Stimulated activated CD8-positive, alpha-beta memory T cell treated with anti-CD3 and anti-CD28 coated beads, Interleukin-12 subunit alpha, Interleukin-12 subunit beta, amount 100 ng/mL, for 4 hours (primary cell): ENCODE measurements around the gene IQCE.
"Not testable (repeated sequence)": the region's sequence is repeated elsewhere in the genome, so short reads cannot be mapped to it uniquely, and the experiment has no call there.

Source experiments
- DNase-seq: peaks from one replicate; pipeline ENCODE4 v3.0.0-alpha.2; 2020; ENCODE audit warnings: low read depth

IQCE gene

GRCh38 chr7:2576742-2577491, 18.1 kb downstream of the IQCE start:
- no peak for DNase-seq

GRCh38 chr7:2577914-2578680, 19.3 kb downstream of the IQCE start:
- no peak for DNase-seq

DNA sequence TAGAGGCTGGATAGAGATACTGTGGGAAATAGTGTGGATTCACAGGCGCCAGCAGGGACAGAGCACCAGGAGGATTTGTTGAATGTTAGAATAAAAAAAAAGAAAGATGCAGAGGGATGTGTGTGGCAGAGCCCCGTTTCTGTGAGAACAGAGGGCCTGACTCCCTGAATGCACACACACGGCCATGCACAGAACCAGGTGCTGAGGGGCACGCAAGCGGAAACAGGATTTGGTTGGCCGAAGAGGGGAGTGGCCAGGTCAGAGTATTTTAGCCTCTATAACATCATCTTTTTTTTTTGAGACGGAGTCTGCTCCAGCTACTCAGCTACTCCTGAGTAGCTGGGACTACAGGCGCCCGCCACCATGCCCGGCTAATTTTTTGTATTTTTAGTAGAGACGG, 21.9 kb downstream of the IQCE start:
- no peak for DNase-seq

DNA sequence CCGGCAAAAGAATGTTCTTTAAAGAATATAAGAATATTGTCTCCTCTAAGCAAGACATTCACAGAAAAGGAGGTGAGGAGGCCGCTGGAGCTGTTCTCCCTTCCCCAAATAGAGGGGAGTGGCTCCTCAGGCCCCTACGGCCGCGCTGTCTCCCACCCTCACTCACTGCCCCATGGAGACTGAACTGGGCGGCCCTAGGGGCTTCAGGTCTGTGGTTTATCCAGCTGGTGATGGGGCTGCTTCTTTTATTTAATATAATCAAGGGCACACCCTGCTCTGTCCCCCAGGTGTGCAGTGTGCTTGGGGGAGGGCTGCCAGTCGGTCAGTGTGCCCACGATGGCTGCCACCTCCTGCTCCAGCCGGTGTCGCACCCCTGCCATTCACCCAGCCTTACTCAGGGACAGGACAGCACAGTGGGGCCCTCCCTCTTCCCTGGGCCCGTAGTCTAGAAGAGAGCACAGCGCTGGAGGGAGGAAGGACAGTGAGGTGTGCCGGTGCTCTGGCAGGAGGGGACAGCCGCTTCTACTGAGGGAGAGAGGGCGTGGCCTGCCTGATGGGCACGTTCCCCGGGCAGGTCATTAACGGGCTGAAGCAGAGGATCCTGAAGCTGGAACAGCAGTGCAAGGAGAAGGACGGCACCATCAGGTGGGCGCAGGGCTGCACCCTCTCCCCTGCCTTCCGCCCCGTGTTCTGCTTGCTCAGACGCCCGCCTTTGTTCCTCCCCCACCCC, 23.4 kb downstream of the IQCE start:
- no peak for DNase-seq

- DNase-seq, result no peak
Observed at GRCh38 chr7:2583798-2584580, 25.2 kb downstream of the IQCE start.

GRCh38 chr7:2585446-2585845, 26.7 kb downstream of the IQCE start:
- DNase-seq, result no peak

DNA sequence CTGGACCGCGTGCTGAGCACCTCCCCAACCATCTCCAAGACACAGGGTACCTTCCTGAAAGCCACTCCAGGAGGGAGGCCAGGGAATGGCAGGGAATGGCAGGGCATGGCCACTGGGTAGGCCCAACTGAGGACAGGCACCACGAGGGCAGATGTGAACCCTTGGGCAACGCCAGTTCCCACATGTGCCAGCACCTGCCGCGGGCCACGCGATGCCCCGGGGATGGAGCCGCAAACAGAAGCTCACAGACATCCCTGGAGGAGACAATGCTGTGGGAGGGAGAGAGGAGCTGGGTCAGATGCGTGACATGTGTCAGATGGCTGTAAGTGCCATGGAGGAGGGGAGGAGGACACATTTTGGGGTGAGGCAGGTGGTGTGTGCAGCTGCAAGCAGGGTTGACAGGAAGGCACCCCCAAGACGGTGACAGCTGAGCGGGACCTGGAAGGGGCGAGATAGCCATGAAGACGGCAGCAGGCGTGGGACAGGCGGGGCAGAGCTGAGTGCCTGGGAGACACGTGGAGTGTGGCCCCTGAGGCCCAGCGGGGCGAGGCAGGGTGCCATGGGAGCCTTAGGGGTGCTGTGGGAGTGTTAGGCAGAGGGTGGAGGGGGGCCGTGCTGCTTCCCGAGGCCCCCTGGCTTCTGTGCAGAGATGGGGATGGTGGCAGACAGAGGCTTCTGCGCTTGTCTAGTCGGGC, 27.7 kb downstream of the IQCE start:
- no peak for DNase-seq

DNA sequence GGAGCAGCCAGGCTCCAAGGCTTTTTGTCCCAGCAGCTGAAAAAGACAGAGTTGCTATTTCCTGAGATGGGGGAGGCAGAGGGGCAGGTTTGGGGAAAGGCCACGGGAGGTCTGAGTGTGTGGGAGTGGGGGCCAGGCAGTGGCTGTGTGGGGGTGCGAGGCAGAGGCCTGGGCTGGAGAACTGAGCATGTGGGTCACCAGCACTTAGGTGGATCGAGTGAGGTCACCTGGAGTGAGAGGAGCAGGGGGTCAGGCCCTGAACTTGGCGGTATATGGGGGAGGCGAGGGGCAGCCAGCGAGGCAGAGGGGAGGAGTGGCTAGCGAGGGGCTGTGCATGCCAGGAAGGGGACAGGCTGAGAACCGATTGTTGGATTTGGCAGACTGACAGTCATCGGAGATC, 28.4 kb downstream of the IQCE start:
- DNase-seq, result no peak

- DNase-seq, result no peak
Observed at GRCh38 chr7:2587778-2588177, 29.0 kb downstream of the IQCE start.

GRCh38 chr7:2589341-2589740, 30.6 kb downstream of the IQCE start:
- no peak for DNase-seq

- not testable (repeated sequence) for DNase-seq
Observed at GRCh38 chr7:2589941-2590340, 31.2 kb downstream of the IQCE start.

DNA sequence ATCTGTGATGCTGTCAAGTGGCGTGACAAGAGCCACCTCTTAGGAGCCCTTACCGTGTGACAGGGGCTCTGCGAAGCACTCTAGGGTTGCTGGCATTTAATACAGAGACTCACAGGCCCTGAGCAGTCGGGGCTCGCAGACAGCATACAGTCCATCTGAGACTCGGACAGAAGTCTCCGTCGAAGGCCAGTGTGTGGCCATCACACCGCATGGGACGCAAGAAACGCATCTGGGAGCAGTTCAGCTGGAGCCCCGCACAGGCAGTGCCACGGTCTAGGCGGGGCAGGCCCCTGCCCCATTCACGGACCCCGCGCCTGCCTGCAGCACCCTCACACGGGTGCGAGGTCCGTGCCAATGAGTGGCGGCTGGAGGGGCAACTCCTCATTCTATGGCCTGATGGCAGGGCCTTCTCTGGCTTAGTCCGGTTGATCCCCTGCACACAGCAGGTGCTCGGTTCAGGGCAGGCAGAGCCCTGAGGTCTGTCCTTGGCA, 33.6 kb downstream of the IQCE start:
- no peak for DNase-seq

DNA sequence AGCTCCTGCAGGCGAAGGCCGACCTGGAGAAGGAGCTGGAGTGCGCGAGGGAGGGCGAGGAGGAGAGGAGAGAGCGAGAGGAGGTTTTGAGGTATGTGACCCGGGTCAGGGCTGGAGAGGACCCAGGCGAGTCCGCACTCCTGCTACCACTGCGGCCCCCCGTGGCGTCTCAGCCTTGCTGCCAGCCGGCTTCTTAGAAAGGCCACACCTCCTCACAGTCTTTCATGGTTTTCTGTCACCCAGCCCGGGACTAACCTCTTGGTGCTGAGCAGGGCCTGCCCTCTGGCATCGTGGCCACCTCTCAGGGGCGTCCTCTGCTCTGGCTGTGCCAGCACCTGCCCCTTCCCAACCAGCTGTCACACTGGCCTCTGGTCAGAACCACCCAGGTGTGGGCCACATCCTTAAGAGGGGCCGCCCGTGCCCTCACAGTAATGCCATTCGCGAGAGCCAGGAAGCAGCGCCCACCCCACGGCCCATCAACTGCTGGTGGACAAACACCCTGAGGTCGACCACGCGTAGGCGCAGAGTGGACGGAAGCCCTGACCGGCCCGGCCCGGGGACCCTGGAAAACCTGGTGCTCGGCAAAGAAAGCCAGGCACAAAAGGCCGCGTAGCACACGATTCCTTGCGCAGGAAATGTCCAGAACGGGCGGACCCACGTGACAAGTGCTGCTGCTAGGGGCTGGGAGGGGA, 34.4 kb downstream of the IQCE start:
- DNase-seq, result no peak

- DNase-seq, result no peak
Observed at GRCh38 chr7:2594599-2594998, 35.8 kb downstream of the IQCE start.

DNA sequence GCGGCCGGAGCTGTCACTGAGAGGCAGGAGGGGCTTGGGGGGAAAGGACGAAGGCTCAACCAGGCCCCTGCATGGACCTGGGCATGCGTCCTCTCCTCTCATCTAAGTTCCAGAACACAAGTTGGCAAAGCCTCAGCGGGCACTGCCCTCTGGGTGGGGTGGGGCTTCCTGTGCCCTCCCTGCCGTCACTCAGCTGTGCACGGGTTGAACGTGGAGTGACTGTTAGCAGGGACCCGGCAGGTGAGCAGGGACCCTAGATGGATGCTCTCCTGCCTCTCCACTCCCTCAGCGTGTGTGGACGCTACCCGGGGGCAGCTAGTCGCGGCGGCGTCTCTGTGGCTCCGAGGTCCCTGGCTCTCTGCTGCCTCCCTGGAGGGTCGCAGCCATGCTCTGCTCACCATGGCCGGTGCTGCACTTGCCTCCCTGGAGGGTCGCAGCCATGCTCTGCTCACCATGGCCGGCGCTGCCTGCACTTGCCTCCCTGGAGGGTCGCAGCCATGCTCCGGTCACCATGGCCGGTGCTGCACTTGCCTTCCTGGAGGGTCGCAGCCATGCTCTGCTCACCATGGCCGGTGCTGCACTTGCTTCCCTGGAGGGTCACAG, 36.6 kb downstream of the IQCE start:
- no peak for DNase-seq

DNA sequence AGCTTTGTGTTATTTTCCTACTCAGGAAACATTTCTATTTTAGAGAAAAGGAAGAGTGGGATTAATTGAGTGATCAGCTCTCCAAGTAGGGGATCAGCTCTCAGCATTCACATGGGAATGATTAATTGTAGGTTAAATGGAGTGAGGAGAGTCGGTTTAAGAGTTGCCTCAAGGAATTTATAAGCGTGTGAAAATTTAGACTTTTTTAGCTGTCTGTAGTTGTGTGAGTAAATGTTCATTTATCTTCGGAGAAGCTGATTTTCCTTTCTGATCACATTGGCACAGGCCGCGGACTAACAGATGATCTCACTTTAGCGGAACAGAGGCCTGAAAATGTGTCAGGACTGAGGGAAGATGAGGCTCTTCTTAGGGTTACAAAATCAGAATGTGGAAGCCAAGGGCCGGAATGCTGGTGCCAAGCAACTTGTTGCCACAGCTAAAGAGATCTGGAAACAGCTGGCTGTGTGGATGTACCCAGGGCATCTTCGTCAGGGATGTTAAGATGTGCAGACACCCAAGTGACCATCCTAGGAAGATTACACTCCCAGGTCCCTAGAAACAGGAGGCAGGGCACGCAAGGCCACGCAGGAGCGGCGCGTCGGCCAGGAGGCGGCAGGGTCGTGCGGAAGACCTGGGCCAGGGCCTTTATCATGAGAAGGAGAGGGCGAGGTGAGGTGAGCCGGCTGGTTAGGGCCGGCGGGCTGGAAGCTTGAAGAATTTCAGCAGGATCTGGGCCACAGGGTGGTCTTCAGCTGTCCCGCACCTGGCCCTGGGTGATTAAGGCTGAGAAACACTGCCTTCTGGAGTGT, 37.9 kb downstream of the IQCE start:
- no peak for DNase-seq

DNA sequence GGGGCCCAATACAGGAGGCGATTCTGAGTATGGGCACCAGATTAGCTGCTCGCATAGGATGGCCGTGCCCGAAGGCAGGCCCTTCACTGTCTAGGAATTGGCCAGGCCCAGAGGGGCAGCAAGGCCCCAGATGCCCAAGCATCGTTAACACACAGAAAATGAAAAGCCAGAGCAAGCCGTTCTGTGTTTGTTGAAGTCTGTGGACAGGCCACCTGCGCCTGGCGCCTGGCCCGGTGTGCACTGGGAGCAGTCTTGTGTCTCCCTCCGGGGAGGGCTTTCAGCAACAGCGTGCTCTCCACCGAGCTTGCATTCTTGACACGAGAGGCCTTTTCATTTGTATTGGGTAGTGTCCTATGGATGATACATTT, 38.5 kb downstream of the IQCE start:
- DNase-seq, result no peak

- DNase-seq, result no peak
Observed at GRCh38 chr7:2598154-2598823, 39.5 kb downstream of the IQCE start.

DNA sequence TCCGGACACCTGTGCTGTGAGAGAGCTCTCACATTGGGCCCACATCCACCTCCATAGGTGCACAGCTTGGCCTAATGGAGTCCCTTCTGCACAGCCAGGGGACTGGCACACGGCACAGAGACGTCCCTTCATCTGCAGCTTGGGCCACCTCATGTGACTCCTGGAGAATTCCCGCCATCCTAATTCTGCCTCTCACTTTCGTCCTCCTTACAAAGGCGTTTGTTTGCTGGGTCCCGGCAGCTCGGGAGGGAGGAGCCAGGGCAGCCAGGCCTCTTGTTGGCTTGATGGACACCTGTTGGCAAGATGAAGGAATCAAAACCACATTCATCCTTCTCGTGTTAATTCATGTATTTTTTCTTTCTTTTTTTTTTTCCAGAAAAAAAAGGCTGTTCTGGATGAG, 42.3 kb downstream of the IQCE start:
- no peak for DNase-seq
